ENCODE measurements around the gene CISD3.

CISD3 gene

DNA sequence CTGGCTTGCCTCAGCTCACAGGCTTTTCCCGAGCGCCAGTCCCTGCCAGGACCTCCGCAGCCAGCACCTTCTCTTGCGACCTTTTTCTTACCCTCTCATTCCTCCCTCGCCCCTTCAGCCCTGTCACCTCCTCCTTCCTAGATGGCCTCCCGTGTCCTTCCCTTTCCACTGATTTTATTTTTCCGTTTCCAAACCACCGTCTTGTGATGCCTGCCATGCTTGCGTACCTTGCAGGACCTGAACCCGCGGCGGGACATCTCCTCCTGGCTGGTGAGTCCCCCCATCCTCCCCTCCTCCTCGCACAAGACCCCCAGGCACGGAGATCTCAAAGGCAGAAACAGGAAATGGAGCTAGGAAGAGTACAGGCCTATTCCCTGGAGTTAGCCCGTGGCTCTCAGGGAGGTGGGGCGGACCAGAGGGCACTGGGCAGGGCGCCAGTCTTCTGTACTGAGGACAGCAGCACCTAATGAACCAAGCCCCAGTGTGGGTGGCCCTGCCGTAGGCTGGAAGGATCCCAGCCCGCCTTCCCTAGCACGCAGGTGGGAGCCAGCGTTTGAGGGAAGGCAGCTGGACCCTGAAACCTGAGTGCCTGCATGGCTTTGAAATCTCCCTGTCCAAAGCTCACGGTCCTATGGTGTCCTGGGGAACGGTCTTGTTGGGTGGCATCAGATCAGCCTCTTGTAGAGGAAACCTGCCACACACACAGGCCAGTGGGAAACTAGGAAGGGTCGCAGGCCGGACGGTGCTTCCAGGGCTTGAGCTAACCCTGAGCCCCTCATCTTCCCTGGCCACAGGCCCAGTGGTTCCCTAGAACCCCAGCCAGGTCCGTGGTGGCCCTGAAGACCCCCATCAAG lies 612 bp downstream of the CISD3 start:
- DNase-seq (ENCODE audit: insufficient read length, low spot score) = no peak
- no peak for FAIRE-seq

DNA sequence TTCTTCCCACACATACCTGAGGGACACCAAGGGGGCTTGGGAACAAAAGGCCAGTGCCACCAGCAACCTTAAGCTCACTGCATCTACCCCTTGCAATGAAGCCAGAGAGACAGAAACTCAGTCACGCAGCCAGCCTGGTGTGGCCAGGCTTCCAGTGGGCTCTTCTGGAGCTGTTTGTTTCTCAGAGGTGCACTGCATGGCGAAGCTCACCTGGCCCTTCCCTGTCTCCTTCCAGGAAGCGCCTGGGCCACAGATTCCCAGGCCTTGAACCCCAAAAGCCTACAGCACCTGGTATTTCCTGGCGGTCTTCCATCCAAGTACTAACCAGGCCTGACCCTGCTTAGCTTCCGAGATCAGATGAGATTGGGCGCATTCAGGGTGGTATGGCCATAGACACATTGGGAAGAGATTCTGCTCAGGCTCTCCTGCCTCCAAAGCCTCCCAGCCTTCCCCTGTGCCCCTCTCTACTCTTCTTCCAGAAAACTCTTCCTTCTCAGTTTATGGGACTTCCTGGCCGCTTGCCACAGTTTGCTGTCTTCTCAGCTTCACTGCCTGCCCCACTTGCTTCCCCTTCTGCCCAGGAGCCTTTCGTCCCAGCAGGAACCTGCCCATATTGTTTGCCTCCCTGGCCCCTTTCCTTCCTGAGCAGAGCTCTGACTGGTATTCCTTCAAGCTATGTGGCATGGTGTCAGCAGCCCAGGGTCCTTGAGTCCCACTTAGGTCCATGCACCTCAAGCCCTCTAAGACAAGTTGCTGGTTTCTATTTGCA lies 1.6 kb downstream of the CISD3 start:
- DNase-seq (ENCODE audit: insufficient read length, low spot score) = no peak
- TF ChIP-seq, protein P1, sequence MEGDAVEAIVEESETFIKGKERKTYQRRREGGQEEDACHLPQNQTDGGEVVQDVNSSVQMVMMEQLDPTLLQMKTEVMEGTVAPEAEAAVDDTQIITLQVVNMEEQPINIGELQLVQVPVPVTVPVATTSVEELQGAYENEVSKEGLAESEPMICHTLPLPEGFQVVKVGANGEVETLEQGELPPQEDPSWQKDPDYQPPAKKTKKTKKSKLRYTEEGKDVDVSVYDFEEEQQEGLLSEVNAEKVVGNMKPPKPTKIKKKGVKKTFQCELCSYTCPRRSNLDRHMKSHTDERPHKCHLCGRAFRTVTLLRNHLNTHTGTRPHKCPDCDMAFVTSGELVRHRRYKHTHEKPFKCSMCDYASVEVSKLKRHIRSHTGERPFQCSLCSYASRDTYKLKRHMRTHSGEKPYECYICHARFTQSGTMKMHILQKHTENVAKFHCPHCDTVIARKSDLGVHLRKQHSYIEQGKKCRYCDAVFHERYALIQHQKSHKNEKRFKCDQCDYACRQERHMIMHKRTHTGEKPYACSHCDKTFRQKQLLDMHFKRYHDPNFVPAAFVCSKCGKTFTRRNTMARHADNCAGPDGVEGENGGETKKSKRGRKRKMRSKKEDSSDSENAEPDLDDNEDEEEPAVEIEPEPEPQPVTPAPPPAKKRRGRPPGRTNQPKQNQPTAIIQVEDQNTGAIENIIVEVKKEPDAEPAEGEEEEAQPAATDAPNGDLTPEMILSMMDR (IDR thresholded peaks at IDR 0.05; ENCODE audit: insufficient read depth, missing control alignments) = no peak
- no peak for FAIRE-seq

More for the DNA sequence above, 612 bp downstream of the CISD3 start:
- TF ChIP-seq, protein P1 (IDR thresholded peaks at IDR 0.05; ENCODE audit: insufficient read depth, missing control alignments) = no peak

DNA sequence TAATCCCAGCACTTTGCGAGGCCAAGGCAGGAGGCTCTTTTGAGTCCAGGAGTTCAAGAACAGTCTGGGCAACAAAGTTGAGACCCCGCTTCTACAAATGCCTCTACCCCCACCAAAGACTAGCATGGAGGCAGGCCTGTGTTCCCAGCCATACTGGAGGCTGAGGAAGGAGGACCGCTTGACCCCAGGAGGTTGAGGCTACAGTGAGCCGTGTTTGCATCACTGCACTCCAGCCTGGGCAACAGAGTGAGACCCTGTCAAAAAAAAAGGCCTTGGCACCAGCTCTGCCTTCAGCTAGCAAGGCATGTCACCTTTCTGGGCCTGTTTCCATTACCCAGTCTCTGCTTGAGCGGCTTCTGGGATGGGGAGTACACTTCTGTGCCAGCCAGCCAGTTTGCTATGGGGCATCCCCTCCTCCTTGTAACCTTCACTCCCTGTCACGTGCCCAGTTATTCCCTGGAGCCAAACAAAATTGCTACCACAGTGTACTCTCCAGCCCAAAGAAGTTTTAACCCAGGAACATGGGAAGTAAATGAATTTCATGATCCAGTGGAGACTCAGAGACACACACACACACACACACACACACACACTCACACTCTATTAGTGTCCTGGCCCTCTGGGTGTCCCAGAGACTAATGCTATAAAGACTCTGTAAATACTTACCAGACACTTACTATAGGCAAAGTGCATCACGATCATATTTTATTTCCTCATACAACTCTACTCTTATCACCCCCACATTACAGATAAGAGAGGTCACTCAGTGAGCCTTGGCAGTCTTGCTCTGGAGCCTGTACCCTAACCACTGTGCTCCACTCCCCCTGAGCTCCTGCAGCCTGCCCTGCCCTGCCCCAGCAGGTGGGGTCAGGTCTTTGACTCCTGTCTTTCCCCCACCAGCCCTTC lies 2.5 kb downstream of the CISD3 start:
- DNase-seq (ENCODE audit: insufficient read length, low spot score) (no peak), FAIRE-seq (no peak)
- TF ChIP-seq, protein P1 (IDR thresholded peaks at IDR 0.05; ENCODE audit: insufficient read depth, missing control alignments) = no peak

DNA sequence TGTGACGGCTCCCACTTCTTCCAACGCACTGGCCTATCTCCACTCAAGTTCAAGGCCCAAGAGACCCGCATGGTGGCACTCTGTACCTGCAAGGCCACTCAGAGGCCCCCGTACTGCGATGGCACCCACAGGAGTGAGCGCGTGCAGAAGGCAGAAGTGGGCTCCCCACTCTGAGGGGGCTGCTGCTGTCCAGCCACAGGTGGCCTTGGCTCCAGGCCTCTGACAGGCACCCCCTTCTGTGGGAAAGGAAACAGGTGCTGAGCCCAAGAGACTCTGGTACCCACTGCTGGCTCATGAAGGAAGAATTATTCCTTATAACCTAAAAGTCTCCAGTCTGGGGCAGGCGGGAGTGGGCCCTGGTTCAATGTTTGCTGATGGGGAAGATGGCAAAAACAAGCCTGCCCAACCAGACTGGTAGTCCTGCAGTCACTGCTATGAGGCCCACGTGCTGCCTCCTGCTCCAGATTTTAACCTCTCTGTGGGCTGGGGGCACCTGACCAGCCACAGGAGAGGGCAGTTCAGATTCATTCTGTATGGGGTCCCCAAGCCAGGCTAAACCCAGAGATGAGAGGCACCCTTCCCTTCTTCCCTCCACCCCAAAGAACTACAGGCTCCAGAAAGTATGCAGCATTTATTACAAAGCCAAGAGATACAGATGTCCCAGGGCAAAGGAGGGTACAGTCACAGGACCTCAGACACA lies 3.3 kb downstream of the CISD3 start:
- TF ChIP-seq, protein P1 (IDR thresholded peaks at IDR 0.05; ENCODE audit: insufficient read depth, missing control alignments) = no peak
- no peak for FAIRE-seq
- DNase-seq (ENCODE audit: insufficient read length, low spot score) = no peak

DNA sequence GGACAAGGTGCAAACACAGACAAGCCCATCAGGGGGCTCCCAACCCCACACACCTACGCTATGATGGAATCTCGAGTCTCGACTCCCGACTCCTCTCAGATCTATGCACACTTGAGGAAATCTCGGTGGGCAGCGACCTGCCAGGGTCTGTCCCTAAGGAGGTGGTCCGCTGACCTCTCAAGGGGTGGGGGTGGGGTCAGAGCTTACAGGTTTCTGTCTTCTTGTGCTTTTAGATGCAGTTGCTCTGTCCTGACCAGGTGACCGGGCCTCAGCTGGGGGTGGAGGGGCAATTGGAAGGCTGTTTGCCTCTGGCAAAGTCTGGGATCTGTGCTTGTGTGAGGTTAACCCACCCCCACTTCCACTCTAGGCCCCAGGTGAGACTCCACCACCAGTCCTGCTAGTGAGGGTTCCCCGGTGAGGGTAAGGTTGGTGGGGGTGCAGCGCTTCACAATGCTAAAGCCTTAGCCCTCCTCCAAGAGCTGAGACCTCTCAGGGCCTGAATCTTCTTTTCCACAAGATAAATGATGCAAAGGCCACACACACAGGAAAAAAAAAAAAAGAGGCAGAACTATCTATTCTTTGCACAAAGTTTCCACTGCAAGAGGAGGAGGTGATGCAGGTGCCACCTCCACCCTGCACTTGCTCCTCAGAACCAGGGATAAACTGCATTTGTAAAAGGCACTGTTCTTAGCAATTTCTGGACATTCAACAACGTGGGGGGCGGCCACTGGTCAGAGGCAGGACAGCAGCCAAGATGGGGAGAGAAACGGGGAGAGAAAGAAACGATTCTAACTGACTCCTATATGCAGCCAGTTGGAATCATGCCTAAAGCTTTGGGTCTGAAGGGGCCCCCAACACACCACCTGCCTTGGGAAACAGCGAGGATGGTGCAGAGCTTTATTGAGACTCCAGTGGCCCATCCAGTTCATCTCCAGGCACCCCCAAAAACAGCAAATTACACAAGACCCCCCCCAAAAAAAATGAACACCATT lies 4.1 kb downstream of the CISD3 start:
- FAIRE-seq (no peak), DNase-seq (ENCODE audit: insufficient read length, low spot score) (no peak)
- TF ChIP-seq, protein P1 (IDR thresholded peaks at IDR 0.05; ENCODE audit: insufficient read depth, missing control alignments) = peak; percentile 28

All from D721Med (cell line).